GM18868 (cell line): Measurements from ENCODE around the gene SULT2B1.
"Not testable (repeated sequence)": the region's sequence is repeated elsewhere in the genome, so short reads cannot be mapped to it uniquely, and the experiment has no call there.

Source experiments
- ATAC-seq: cut with Tn5 transposase; IDR thresholded peaks from one replicate; pipeline ENCODE4 v1.9.1; 2021; ENCODE audit warnings: mild to moderate bottlenecking, moderate library complexity; ENCODE audit not compliant: unreplicated experiment

The SULT2B1 gene

GRCh38 chr19:48618278-48618915, 66.4 kb downstream of the SULT2B1 start:
- ATAC-seq, result no peak

- peak; percentile 79 for ATAC-seq
Measured at GRCh38 chr19:48618916-48619691, 67.1 kb downstream of the SULT2B1 start, which contains the start of the genes RPL18 and SPHK2. Gene RPL18 (minus strand): TSS chr19:48619178. CDS start chr19:48619143, 35 bp downstream. Gene SPHK2 (plus strand): TSS chr19:48619506. CDS start chr19:48620515, 1,009 bp downstream.

- no peak for ATAC-seq
Measured at GRCh38 chr19:48619692-48620585, 68.0 kb downstream of the SULT2B1 start.

GRCh38 chr19:48623556-48624066, 71.6 kb downstream of the SULT2B1 start:
- ATAC-seq, result no peak

GRCh38 chr19:48624067-48624594, 72.2 kb downstream of the SULT2B1 start:
- ATAC-seq, result peak; percentile 69

GRCh38 chr19:48624791-48625723, 73.1 kb downstream of the SULT2B1 start:
- ATAC-seq, result no peak

- no peak for ATAC-seq
Measured at GRCh38 chr19:48625891-48626327, 73.9 kb downstream of the SULT2B1 start.

- ATAC-seq, result no peak
Measured at GRCh38 chr19:48627201-48627864, 75.4 kb downstream of the SULT2B1 start.

- ATAC-seq, result no peak
Measured at GRCh38 chr19:48627865-48628314, 75.9 kb downstream of the SULT2B1 start.

GRCh38 chr19:48628486-48629296, 76.7 kb downstream of the SULT2B1 start:
- ATAC-seq, result no peak

GRCh38 chr19:48629297-48629598, 77.3 kb downstream of the SULT2B1 start:
- no peak for ATAC-seq

- no peak for ATAC-seq
Measured at GRCh38 chr19:48629599-48630295, 77.8 kb downstream of the SULT2B1 start.

GRCh38 chr19:48630296-48631063, 78.5 kb downstream of the SULT2B1 start:
- ATAC-seq, result no peak

- no peak for ATAC-seq
Measured at GRCh38 chr19:48631225-48631624, 79.3 kb downstream of the SULT2B1 start.

- not testable (repeated sequence) for ATAC-seq
Measured at GRCh38 chr19:48632286-48632685, 80.3 kb downstream of the SULT2B1 start.

- ATAC-seq, result no peak
Measured at GRCh38 chr19:48632692-48633147, 80.7 kb downstream of the SULT2B1 start.
